Neural progenitor cell (in vitro differentiated cells): Measurements from ENCODE around the gene TCAF1. TPM values are rescaled to one million over a fixed set of nuclear protein-coding genes. Genes with fewer than 3 reads are reported as not detected.

Experiments
- DNase-seq: peaks from one replicate; pipeline ENCODE4 v3.0.0-alpha.2; 2016; ENCODE audit warnings: low spot score
- H2AFZ ChIP-seq: fragments of 200-600 bp; sonication (generic); replicated peaks from 2 replicates; pipeline ENCODE4 v1.6.1; 2016; ENCODE audit warnings: antibody characterized with exemption
- H3F3A ChIP-seq: fragments of 200-600 bp; sonication (generic); 2 replicates; pipeline ENCODE4 v1.6.1; 2016; ENCODE audit warnings: antibody characterized with exemption, low read depth
- H3K27ac ChIP-seq: fragments of 200-600 bp; sonication (generic); 2 replicates; pipeline ENCODE4 v1.5.1; 2016; ENCODE audit warnings: mild to moderate bottlenecking
- H3K27me3 ChIP-seq: fragments of 200-600 bp; sonication (generic); 2 replicates; pipeline ENCODE4 v1.6.1; 2016; ENCODE audit warnings: mild to moderate bottlenecking, moderate library complexity
- H3K36me3 ChIP-seq: fragments of 200-600 bp; sonication (generic); 2 replicates; pipeline ENCODE4 v1.5.1; 2016
- H3K4me1 ChIP-seq: fragments of 200-600 bp; sonication (generic); 2 replicates; pipeline ENCODE4 v1.6.1; 2016; ENCODE audit warnings: mixed run types
- H3K4me2 ChIP-seq: fragments of 200-600 bp; sonication (generic); 2 replicates; pipeline ENCODE4 v1.6.1; 2016
- H3K4me3 ChIP-seq: fragments of 200-600 bp; sonication (generic); 2 replicates; pipeline ENCODE4 v1.5.1; 2016
- H3K79me2 ChIP-seq: fragments of 200-600 bp; sonication (generic); 2 replicates; pipeline ENCODE4 v1.6.1; 2016; ENCODE audit warnings: low read depth
- H3K9ac ChIP-seq: fragments of 200-600 bp; sonication (generic); 2 replicates; pipeline ENCODE4 v1.6.1; 2016
- H3K9me3 ChIP-seq: fragments of 200-600 bp; sonication (generic); 2 replicates; pipeline ENCODE4 v1.5.1; 2016; ENCODE audit warnings: low read depth
- H4K20me1 ChIP-seq: fragments of 200-600 bp; sonication (generic); 2 replicates; pipeline ENCODE4 v1.6.1; 2016; ENCODE audit warnings: low read depth
- H3K27ac Mint-ChIP-seq: 3 replicates; pipeline ENCODE4 v1.8.0; 2021; ENCODE audit warnings: mixed read lengths
- H3K27me3 Mint-ChIP-seq: 2 replicates; pipeline ENCODE4 v1.8.0; 2022; ENCODE audit warnings: low read depth, mild to moderate bottlenecking, inconsistent platforms, moderate library complexity, mixed read lengths; ENCODE audit not compliant: insufficient read depth
- H3K36me3 Mint-ChIP-seq: 3 replicates; pipeline ENCODE4 v1.8.0; 2021; ENCODE audit warnings: mixed read lengths
- H3K4me1 Mint-ChIP-seq: 3 replicates; pipeline ENCODE4 v1.8.0; 2021; ENCODE audit warnings: mixed read lengths
- H3K4me3 Mint-ChIP-seq: 3 replicates; pipeline ENCODE4 v1.8.0; 2021; ENCODE audit warnings: mild to moderate bottlenecking, moderate library complexity, mixed read lengths
- H3K9me3 Mint-ChIP-seq: 3 replicates; pipeline ENCODE4 v1.8.0; 2020; ENCODE audit warnings: mixed read lengths
- EZH2 ChIP-seq: fragments of 200-600 bp; sonication (generic); IDR thresholded peaks from 2 replicates; pipeline ENCODE4 v1.6.1; 2017; ENCODE audit warnings: antibody characterized with exemption, mild to moderate bottlenecking, moderate library complexity
- EZH2phosphoT487 ChIP-seq: fragments of 200-600 bp; sonication (generic); IDR thresholded peaks from 2 replicates; pipeline ENCODE4 v1.6.1; 2017; ENCODE audit warnings: antibody characterized with exemption
- total RNA-seq: library from RNA; depleted of rRNA; stranded (reverse); fragments of >200 nt; gene quantifications from 2 replicates; pipeline ENCODE4 v1.2.3, GENCODE V29; 2015; ENCODE audit warnings: low replicate concordance
- TF ChIP-seq, protein P1 (sequence below): fragments of 200-600 bp; sonication (generic); IDR thresholded peaks from 2 replicates; pipeline ENCODE4 v1.5.1; 2017; ENCODE audit warnings: antibody characterized with exemption, mild to moderate bottlenecking

TCAF1 gene
- total RNA-seq, 1 donor from 2014 or later = 71.0 TPM

- H3K36me3 Mint-ChIP-seq = peaks cover 32% of the 10 kb centered on the region
- no peaks in the 10 kb centered on the region for H3K36me3 ChIP-seq
- no peak overlapping the region for H2AFZ ChIP-seq
- H3K9ac ChIP-seq = no peak overlapping the region
- peaks cover 77% of the 10 kb centered on the region for H3K79me2 ChIP-seq
- DNase-seq = peak; percentile 50
- H3K27ac ChIP-seq = no peak overlapping the region
- peaks cover 23% of the 10 kb centered on the region for H3F3A ChIP-seq
- H3K4me3 ChIP-seq = no peak overlapping the region
- no peak overlapping the region for H3K4me3 Mint-ChIP-seq
- peaks cover 39% of the 10 kb centered on the region for H3K4me1 ChIP-seq
- H3K27ac Mint-ChIP-seq = no peak overlapping the region
- peaks cover 35% of the 10 kb centered on the region for H3K9me3 Mint-ChIP-seq
- H3K4me1 Mint-ChIP-seq = peaks cover 25% of the 10 kb centered on the region
- TF ChIP-seq EZH2 = no peak
- TF ChIP-seq EZH2phosphoT487 = no peak
- TF ChIP-seq, protein P1, sequence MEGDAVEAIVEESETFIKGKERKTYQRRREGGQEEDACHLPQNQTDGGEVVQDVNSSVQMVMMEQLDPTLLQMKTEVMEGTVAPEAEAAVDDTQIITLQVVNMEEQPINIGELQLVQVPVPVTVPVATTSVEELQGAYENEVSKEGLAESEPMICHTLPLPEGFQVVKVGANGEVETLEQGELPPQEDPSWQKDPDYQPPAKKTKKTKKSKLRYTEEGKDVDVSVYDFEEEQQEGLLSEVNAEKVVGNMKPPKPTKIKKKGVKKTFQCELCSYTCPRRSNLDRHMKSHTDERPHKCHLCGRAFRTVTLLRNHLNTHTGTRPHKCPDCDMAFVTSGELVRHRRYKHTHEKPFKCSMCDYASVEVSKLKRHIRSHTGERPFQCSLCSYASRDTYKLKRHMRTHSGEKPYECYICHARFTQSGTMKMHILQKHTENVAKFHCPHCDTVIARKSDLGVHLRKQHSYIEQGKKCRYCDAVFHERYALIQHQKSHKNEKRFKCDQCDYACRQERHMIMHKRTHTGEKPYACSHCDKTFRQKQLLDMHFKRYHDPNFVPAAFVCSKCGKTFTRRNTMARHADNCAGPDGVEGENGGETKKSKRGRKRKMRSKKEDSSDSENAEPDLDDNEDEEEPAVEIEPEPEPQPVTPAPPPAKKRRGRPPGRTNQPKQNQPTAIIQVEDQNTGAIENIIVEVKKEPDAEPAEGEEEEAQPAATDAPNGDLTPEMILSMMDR = no peak
- no peaks in the 10 kb centered on the region for H3K9me3 ChIP-seq
- no peaks in the 10 kb centered on the region for H3K27me3 ChIP-seq
- peaks cover 68% of the 10 kb centered on the region for H4K20me1 ChIP-seq
- peaks cover 4% of the 10 kb centered on the region for H3K27me3 Mint-ChIP-seq
- peak overlapping the region; percentile 87 for H3K4me2 ChIP-seq
These were observed 3.2 kb downstream of the TCAF1 start for GRCh38 chr7:143898810-143899209.

GRCh38 chr7:143896667-143897066 is 5.3 kb downstream of the TCAF1 start:
- Mint-ChIP-seq H3K27me3 (peaks cover 2% of the 10 kb centered on the region), H3K36me3 (peaks cover 43% of the 10 kb centered on the region), H3K4me1 (peaks cover 15% of the 10 kb centered on the region), H3K4me3 (no peak overlapping the region), H3K9me3 (peaks cover 44% of the 10 kb centered on the region), H3K27ac (no peak overlapping the region)
- Histone ChIP-seq H3K79me2 (peaks cover 99% of the 10 kb centered on the region), H4K20me1 (peaks cover 77% of the 10 kb centered on the region), H3K27ac (no peak overlapping the region), H2AFZ (no peak overlapping the region), H3F3A (peaks cover 28% of the 10 kb centered on the region), H3K9ac (no peak overlapping the region), H3K4me3 (no peak overlapping the region), H3K9me3 (no peaks in the 10 kb centered on the region), H3K4me1 (peaks cover 39% of the 10 kb centered on the region), H3K36me3 (no peaks in the 10 kb centered on the region), H3K4me2 (peak overlapping the region; percentile 11), H3K27me3 (no peaks in the 10 kb centered on the region)
- DNase-seq = no peak
- TF ChIP-seq, protein P1 = no peak
- TF ChIP-seq EZH2phosphoT487 = no peak
- TF ChIP-seq EZH2 = no peak

DNA sequence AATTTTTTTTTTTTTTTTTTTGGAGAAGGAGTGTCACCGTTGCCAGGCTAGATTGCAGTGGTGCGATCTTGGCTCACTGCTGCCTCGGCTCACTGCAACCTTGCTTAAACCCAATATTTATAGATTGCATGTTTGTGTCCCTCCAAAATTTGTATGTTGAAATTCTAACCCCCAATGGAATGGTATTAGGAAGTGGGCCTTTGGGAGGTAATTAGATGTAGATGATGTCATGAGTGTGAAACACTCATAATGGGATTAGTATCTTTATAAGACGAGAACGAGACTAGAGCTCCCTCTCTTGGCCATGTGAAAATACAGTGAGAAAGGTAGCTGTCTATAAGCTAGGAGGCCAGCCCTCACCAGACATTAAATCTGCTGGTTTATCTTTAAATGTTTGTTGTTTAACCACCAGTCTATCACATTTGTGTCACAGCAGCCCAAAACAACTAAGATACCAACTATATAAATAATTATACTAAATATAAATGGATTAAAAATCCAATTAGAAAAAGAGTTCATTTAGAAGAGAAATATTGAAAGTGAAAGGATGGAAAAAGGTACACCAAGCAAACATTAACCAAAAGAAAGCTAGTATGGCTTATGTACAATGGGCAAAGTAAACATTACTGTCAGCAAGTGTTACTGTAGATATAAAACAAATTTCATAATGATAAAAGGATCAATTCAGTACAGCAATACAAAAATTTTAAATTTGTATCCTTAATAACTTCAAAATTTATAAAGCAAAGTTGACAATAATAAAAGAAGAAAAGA is 9.3 kb downstream of the TCAF1 start:
- Histone ChIP-seq H3K79me2 (peaks cover 100% of the 10 kb centered on the region), H3K4me1 (peaks cover 12% of the 10 kb centered on the region), H3K4me3 (no peak overlapping the region), H3K4me2 (no peak overlapping the region), H3K27me3 (no peaks in the 10 kb centered on the region), H4K20me1 (peaks cover 44% of the 10 kb centered on the region), H3K9me3 (no peaks in the 10 kb centered on the region), H3F3A (peaks cover 8% of the 10 kb centered on the region), H3K9ac (no peak overlapping the region), H3K27ac (no peak overlapping the region), H3K36me3 (no peaks in the 10 kb centered on the region), H2AFZ (no peak overlapping the region)
- H3K9me3 Mint-ChIP-seq = peaks cover 65% of the 10 kb centered on the region
- peak; percentile 66 for DNase-seq
- H3K36me3 Mint-ChIP-seq = peaks cover 63% of the 10 kb centered on the region
- TF ChIP-seq EZH2phosphoT487 = no peak
- TF ChIP-seq, protein P1 = peak; percentile 60
- H3K4me1 Mint-ChIP-seq = no peaks in the 10 kb centered on the region
- no peaks in the 10 kb centered on the region for H3K27me3 Mint-ChIP-seq
- no peak overlapping the region for H3K4me3 Mint-ChIP-seq
- H3K27ac Mint-ChIP-seq = no peak overlapping the region
